AG09319 (cell line): ENCODE measurements around the gene BTC.
A peak's percentile ranks its signal among the peaks of the same experiment; 100 is the strongest.
"Not testable (repeated sequence)": the region's sequence is repeated elsewhere in the genome, so short reads cannot be mapped to it uniquely, and the experiment has no call there.

Source experiments
- DNase-seq: peaks from one replicate; pipeline ENCODE4 v3.0.0-alpha.2; 2010; ENCODE audit warnings: low read depth; ENCODE audit errors: extremely low read depth
- TF ChIP-seq, protein P1 (sequence below): IDR thresholded peaks from 2 replicates; pipeline ENCODE4 v1.5.1; 2011; ENCODE audit warnings: low read depth, mild to moderate bottlenecking, inconsistent platforms, low read length, moderate library complexity

Gene BTC

DNA sequence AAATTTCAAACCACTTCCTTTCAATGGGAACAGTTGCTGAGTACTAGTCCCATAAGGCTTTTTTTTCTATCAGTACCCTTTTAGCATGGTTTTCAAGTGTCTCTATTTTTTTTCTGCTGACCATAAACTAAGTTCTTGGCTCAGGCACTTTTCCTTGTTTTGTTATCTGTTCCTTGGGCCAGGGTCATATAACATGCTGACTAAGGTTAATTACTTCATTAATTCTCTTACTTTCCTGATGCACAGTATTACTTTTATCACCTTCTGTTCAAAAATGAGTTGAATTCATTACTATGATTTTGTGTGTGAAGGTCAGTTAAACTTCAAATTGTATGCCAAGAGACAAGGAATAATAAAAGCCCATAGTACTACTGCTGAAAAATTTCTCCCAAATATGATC lies 19.7 kb upstream of the BTC start:
- DNase-seq, result no peak

DNA sequence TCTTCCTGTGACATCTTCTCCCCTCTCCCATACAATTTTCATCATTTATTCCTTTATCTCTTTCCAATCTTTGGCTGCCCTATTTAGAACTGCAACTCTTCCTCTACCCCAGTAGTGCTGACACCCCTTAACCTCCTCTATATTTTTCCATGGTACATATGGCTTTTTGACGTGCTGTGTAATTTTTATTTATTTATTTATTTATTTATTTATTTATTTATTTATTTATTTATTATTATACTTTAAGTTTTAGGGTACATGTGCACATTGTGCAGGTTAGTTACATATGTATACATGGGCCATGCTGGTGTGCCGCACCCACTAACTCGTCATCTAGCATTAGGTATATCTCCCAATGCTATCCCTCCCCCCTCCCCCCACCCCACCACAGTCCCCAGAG lies 17.7 kb upstream of the BTC start:
- not testable (repeated sequence) for DNase-seq

More for the DNA sequence above, 19.7 kb upstream of the BTC start:
- TF ChIP-seq, protein P1, sequence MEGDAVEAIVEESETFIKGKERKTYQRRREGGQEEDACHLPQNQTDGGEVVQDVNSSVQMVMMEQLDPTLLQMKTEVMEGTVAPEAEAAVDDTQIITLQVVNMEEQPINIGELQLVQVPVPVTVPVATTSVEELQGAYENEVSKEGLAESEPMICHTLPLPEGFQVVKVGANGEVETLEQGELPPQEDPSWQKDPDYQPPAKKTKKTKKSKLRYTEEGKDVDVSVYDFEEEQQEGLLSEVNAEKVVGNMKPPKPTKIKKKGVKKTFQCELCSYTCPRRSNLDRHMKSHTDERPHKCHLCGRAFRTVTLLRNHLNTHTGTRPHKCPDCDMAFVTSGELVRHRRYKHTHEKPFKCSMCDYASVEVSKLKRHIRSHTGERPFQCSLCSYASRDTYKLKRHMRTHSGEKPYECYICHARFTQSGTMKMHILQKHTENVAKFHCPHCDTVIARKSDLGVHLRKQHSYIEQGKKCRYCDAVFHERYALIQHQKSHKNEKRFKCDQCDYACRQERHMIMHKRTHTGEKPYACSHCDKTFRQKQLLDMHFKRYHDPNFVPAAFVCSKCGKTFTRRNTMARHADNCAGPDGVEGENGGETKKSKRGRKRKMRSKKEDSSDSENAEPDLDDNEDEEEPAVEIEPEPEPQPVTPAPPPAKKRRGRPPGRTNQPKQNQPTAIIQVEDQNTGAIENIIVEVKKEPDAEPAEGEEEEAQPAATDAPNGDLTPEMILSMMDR, result no peak

DNA sequence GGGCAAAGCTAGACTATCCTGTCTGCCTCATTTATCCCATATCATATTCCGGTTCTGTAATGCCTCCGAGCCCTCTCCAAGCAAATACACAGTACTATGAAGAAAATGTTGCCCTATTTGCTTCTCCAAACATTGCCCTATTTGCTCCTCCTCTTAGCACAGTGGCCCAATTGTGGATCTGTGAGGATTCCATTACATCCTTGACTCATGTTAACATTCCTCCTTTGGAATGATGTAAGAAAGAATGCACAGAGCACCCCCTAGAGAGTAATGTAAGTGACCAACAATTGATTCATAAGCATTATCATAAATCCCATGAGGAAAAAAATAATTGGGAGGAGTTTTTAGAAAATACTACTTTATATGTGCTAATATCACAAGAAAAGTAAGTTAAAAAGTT lies 11.3 kb upstream of the BTC start:
- no peak for DNase-seq
- TF ChIP-seq, protein P1, result no peak

DNA sequence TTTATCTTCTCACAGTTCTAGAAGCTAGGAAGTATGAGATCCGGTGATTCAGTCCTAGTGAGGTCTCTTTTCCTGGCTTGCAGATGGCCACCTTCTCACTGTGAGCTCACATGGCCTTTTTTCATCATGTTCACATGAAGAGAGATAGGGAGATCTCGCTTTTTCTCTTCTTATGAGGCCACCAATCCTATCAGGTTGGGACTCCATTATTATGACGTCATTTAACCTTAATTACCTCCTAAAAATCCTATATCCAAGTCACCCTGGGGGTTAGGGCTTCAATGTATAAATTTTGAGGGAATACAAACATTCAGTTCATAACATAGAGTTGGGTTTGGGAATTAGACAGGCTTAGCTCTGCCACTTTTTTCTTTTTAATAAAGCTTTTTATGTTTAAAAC lies 6.0 kb upstream of the BTC start:
- TF ChIP-seq, protein P1, result no peak
- DNase-seq, result no peak

DNA sequence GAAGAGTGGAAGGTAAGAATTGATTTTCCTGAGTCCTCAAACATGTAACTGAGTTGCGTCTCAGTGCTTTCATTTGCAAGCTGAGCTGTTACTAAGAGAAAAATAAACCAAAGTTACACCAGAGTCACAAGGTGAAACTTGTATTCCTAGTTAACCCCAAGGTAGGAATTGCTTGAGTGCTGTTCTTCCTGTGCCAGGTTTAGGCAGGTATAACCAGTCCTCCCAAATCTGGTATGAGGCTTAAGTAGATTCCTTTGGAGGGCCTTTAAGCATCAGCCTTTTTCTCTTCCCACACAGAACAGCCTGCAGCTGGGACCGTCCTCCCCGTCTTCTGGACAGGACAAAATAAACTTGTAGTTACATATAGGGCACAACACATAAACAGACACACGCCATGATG lies 2.3 kb upstream of the BTC start:
- TF ChIP-seq, protein P1, result no peak
- no peak for DNase-seq

DNA sequence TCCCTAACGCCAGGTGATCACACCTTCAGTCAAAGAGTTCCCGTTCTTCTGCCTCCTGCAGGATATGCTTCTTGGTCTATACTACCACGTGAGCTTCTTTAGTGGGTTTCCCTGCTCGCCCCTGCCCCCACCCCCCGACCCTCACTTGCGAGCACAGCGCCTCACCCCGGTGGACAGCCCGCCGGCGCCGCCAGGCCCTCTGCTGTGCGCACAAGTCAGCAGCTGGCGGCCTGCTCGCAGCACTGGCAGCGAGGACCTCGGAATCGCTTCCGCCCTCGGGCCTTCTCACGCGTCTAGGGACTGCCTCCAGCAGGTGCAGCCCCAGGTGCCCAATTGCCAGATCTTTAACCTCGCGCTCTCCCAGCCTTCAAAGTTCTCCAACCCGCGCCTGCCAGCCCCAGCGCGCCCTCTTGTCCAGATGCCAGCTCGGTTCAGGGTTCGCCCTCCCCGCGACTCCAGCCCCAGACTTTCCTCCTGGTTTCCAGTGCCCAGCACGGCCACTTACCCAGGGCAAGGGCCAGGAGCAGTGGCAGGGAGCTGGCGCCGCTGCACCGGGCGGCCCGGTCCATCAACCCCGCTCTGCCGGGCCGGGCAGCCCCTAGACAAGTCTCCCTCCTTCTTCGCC lies 454 bp downstream of the BTC start:
- no peak for DNase-seq
- TF ChIP-seq, protein P1, result peak; percentile 25

DNA sequence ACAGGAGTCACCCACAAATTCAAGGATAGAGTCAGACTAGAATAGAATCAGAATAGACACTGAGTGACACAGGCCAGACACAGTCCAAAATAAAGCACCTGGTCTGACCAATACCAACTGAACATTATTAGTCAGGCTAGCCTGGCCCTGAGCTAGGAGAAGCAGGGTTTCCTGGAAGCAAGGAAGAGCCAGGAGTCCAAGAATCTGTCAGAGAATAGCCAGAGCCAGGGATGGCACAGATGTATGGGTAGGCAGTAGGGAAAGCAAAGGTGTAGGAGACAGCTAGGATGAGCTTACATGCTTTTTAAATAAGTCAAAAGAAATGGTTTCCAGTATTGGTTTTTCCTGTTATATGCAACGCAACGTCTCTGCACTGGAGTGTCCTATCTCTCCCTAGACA lies 3.7 kb downstream of the BTC start:
- DNase-seq, result no peak
- TF ChIP-seq, protein P1, result no peak

DNA sequence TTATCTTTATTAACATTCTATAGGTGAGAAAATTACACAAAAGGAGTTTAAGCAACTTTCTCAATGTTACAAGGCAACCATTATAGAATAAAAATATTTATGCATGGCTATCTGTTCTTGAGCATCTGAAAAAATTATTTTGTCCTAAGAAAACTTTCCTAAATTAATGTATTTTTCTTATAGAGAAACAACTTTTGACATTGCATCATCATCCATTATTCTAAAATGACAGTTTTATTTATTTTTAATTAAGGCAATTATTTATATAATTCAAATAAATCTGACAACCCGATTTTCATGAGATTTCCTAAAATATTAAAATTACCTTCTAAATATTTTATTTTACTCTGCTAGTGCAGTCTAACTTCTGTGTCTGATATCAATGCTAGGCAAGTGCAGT lies 4.8 kb downstream of the BTC start:
- no peak for DNase-seq
- TF ChIP-seq, protein P1, result no peak
